SK-N-SH treated with all-trans-retinoic acid at 6 μM for 48 hours (cell line): ENCODE results near the gene MED15.
"Not testable (repeated sequence)": the region's sequence is repeated elsewhere in the genome, so short reads cannot be mapped to it uniquely, and the experiment has no call there.

Source experiments
- TF ChIP-seq, protein P1 (sequence below): fragments of 250-450 bp; sonication (Bioruptor Pico); IDR thresholded peaks from 2 replicates; pipeline ENCODE4 v1.8.0; 2020; ENCODE audit warnings: mild to moderate bottlenecking, moderate library complexity, borderline replicate concordance
- TF ChIP-seq, protein P2 (sequence below): fragments of 250-450 bp; sonication (Bioruptor Pico); IDR thresholded peaks from 2 replicates; pipeline ENCODE4 v1.5.1; 2020; ENCODE audit warnings: low read depth, mild to moderate bottlenecking, moderate library complexity

DNA sequence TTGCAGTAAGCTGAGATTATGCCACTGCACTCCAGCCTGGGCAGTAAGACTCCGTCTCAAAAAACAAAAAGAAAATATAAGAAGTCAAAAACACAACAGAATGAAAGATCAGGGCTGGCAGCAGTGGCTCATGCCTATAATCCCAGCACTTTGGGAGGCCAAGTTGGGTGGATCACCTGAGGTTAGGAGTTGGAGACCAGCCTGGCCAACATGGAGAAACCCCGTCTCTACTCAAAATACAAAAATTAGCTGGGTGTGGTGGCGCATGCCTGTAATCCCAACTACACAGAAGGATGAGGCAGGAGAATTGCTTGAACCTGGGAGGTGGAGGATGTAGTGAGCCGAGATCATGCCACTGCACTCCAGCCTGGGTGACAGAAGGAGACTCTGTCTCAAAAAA is 87.1 kb downstream of the MED15 start:
- TF ChIP-seq, protein P1, sequence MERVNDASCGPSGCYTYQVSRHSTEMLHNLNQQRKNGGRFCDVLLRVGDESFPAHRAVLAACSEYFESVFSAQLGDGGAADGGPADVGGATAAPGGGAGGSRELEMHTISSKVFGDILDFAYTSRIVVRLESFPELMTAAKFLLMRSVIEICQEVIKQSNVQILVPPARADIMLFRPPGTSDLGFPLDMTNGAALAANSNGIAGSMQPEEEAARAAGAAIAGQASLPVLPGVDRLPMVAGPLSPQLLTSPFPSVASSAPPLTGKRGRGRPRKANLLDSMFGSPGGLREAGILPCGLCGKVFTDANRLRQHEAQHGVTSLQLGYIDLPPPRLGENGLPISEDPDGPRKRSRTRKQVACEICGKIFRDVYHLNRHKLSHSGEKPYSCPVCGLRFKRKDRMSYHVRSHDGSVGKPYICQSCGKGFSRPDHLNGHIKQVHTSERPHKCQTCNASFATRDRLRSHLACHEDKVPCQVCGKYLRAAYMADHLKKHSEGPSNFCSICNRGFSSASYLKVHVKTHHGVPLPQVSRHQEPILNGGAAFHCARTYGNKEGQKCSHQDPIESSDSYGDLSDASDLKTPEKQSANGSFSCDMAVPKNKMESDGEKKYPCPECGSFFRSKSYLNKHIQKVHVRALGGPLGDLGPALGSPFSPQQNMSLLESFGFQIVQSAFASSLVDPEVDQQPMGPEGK (CRISPR knock-in tag) = not testable (repeated sequence)
- TF ChIP-seq, protein P2, sequence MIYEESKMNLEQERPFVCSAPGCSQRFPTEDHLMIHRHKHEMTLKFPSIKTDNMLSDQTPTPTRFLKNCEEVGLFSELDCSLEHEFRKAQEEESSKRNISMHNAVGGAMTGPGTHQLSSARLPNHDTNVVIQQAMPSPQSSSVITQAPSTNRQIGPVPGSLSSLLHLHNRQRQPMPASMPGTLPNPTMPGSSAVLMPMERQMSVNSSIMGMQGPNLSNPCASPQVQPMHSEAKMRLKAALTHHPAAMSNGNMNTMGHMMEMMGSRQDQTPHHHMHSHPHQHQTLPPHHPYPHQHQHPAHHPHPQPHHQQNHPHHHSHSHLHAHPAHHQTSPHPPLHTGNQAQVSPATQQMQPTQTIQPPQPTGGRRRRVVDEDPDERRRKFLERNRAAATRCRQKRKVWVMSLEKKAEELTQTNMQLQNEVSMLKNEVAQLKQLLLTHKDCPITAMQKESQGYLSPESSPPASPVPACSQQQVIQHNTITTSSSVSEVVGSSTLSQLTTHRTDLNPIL (CRISPR knock-in tag) = not testable (repeated sequence)
